ENCODE data around the gene RECQL5.
"Not testable (repeated sequence)": the region's sequence is repeated elsewhere in the genome, so short reads cannot be mapped to it uniquely, and the experiment has no call there.

Gene RECQL5

GRCh38 chr17:75612906-75613626 is 53.9 kb downstream of the RECQL5 start:
- no peak for DNase-seq

DNA sequence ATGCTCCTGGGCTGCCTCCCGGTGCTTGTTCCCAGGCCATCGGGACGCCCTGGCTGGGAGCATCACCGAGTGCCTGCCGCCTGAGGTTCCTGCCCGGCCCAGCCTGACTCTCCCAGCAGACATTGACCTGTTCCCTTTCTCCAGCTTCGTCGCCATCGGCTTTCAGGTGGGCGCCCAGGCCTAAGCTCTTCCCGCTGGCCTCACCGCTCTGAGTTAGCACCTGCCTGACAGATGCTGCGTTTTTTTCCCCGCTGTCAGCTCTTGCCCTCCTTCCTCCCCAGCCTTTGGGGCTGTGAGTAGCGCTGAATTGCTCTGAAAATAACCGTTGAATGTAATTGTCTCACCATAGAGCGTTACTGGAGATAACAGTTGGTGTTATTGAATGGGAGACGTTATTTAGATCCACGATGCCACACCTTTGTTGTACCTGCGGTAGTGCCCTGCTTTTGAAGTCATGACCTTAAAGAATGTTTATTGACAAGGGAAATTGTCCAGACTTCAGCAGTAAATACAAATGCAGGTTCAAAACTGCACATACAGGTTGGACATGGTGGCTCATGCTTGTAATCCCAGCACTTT is 55.0 kb downstream of the RECQL5 start:
- no peak for DNase-seq

- no peak for DNase-seq
These were observed 56.6 kb downstream of the RECQL5 start for GRCh38 chr17:75610103-75610984.

DNA sequence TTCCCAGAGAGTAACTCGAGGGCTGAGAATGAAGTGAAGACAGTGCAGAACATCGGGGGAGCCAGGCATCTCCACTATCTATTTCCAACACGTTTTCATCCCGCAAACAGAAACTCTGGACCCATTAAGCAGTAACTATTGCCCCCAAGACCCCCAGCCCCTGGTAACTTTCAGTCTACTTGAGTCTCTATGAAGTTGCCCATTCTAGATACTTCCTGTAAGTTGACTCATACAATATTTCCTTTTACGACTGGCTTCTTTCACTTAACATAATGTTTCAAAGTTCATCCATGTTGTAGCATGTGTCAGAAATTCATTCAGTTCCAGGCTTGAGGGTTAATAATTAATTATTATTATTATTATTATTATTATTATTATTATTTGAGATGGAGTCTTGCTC is 59.9 kb downstream of the RECQL5 start:
- DNase-seq: no peak

DNA sequence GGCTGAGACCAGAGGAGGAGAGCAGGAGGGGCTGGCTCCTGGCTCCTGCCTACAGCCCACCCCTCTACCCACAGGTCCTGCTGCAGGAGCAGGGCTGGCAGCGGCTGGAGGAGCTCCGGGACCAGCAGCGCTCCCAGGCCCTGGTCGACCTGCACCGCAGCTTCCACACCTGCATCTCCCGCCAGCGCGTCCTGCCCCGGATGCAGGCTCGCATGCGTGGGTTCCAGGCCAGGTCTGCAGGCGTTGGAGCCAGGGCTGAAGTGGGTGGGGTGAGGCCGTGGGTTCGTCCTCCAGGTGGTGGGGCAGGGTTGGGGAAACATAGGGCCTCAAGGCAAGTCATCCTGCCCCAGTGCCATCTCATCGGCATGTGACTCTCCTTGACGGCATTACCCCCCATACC is 61.2 kb downstream of the RECQL5 start:
- DNase-seq: no peak

GRCh38 chr17:75604034-75604695 is 62.8 kb downstream of the RECQL5 start:
- no peak for DNase-seq

GRCh38 chr17:75603123-75603522 is 63.8 kb downstream of the RECQL5 start:
- no peak for DNase-seq

DNA sequence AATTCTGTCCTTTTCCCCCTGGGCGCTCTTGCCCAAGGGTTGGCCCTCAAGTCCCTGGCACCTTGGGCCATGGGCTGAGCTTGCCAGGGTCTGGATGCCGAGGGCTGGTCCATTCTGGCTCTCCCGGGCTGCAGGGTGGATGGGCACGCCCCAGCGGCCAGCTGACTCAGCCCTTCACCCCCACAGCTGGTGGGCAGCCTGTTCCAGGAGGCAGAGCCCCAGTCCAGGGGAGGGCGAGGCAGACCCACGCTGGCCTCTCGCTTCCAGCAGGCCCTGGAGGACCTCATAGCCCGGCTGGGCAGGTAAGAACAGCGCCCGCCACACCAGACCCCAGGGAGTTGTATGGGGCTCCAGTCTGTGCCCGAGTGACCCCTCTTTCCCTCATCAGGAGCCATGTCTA is 64.3 kb downstream of the RECQL5 start:
- no peak for DNase-seq

DNA sequence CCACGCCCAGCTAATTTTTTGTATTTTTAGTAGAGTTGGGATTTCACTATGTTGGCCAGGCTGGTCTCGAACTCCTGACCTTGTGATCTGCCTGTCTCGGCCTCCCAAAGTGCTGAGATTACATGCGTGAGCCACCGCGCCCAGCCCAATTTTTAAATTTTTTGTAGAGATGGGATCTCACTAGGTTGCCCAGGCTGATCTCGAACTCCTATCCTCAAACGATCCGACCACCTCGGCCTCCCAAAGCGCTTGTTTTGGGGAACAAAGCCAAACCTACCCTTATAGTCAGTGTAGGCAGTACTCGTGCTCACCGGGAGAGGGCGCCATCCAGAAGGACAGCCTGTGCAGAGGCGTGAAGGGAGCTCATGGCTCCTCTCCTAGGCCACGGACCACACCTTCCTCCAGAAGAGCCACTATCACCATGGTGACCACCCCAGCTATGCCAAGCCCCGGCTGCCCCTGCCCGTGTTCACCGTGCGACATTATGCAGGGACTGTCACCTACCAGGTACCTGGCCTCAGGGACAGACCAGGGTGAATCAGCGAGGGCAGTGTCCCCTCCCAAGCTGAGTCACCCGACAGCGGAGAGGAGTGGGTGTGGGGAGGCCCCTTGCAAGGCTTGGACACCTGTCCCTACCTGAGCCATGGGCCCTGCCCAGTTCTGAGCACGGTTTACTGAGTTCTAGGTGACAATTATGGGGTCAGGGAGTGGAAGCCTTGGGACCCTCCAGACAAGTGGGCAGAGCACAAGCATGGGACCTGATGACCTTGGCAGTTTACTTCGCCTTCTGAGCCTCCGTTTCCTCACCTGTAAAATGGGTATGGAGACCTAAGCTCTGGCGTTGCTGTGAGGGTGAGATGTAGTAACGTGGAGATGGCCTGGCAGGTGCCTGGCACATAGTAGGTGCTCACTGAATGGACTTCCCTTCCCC is 65.6 kb downstream of the RECQL5 start:
- peak; percentile 47 for DNase-seq

GRCh38 chr17:75596320-75597087 is 70.5 kb downstream of the RECQL5 start:
- DNase-seq: no peak

- DNase-seq: no peak
These were observed 71.0 kb downstream of the RECQL5 start for GRCh38 chr17:75595920-75596313.

GRCh38 chr17:75595284-75595919 is 71.6 kb downstream of the RECQL5 start:
- no peak for DNase-seq

- DNase-seq: no peak
These were observed 72.3 kb downstream of the RECQL5 start for GRCh38 chr17:75594499-75595283.

GRCh38 chr17:75593430-75593829 is 73.5 kb downstream of the RECQL5 start:
- DNase-seq: not testable (repeated sequence)

GRCh38 chr17:75592348-75593020 is 74.5 kb downstream of the RECQL5 start:
- DNase-seq: no peak

DNA sequence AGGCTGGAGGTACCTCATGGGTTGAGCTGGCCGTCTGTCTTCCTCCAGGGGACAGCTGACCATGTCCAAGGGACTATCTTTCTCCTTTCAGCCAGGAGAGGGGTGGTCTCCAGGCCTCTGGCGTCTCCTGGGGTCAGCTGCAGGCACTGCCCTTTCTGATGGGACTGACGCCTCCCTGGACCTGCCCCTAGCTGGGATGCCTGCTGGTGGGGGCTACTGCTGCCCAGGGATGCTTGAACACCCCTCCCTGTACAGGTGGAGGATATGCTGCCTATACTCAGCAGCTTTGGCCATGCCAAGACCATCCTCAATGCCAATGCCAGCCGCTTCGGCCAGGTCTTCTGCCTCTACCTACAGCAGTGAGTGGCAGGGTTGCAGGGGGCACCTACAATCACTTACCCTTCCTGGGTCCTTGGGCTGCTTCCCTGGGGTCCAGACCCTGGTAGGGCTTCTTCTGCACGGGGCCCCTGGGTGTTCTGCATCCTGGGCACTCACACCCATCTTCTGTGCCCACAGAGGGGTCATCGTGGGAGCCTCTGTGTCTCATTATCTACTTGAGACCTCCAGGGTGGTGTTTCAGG is 75.1 kb downstream of the RECQL5 start:
- DNase-seq: no peak

DNA sequence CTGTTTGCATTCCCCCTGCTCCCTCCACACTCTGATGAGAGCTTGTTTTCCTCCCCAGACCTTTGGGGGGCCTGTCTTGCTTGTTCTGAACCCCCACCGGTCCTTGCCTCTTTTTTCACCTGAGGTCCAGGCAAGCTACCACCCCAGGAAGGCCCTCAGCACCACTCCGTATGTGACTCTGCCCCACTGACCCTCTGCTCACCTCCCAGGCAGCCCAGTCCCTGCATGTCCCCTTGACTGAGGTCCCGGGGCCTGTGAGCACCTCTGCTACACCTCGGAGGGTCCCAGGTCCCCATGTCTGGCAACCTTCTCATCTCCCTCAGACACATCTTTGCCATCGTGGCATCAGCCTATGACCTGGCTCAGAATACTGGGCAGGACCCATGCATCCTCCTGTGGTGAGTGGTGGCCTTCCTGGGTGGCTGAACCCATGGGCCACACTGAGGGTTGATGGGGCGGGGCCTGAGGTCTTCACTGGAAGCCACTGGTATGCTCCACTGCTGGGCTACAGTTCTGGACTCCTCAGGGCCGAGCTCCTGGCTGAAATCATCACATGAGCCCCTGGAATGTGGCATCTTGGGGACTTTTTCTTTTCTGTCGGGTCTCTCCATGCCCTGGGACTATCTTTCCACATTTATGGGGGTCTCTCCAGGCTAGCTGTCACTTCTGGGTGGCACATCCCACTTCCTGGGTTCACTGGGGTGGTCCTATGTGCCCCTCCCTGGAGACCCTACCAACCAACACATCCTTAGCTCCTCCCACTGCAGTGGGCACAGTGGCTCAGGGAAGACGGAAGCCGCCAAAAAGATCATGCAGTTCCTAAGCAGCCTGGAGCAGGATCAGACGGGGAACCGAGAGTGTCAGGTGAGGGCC is 75.9 kb downstream of the RECQL5 start:
- DNase-seq: no peak

DNA sequence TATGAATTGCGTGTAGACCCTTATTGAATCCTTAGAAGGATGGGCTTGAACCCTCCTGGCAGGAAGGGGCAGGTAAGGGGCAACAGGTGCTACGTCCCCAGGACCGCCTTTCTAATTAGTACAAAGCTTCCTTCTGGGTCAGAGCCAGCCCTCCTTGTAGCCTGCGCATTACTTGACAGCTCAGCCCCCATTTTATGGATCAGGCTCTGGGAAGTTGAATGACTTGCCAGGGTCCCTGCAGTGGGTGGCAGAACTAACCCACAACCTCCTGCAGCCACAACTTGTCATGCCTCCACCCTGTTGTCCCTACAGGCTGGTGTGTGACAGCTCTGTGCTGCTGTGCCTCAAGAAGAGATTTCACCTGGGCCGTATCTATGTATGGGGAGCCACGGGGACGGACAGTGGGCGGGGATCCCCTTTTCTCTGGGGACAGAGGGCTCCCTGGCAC is 76.6 kb downstream of the RECQL5 start:
- DNase-seq: no peak

All from CD4-positive, alpha-beta T cell treated with Interferon gamma for 1 hour (primary cell).